Panc1 (cell line): ENCODE results near the gene CRYBG1.

Source experiments
- CTCF ChIP-seq: fragments of 450-650 bp; IDR thresholded peaks from 2 replicates; pipeline ENCODE4 v1.5.1; 2017; ENCODE audit warnings: mild to moderate bottlenecking
- POLR2AphosphoS5 ChIP-seq: IDR thresholded peaks from 2 replicates; pipeline ENCODE4 v1.6.1; 2012; ENCODE audit warnings: mild to moderate bottlenecking, low read depth, low read length, moderate library complexity
- REST ChIP-seq, 2 experiments: IDR thresholded peaks; 2 replicates each; pipeline ENCODE4 v1.6.1; 2011 to 2012; ENCODE audit warnings: low read depth in 2 of 2, control low read depth in 1 of 2, low read length in 1 of 2, mild to moderate bottlenecking in 1 of 2, moderate library complexity in 1 of 2; ENCODE audit not compliant: insufficient read depth in 1 of 2
- TCF7L2 ChIP-seq: IDR thresholded peaks from 2 replicates; pipeline ENCODE4 v1.6.1; 2011; ENCODE audit warnings: mild to moderate bottlenecking, low read depth, low read length, inconsistent platforms

- TF ChIP-seq CTCF, result no peak
- no peak for TF ChIP-seq POLR2AphosphoS5
- no peak for TF ChIP-seq REST (IDR thresholded peaks at IDR 0.05; ENCODE audit: insufficient read depth in 1 of 2, low read depth in 2 of 2, low read length in 1 of 2)
- TF ChIP-seq TCF7L2, result no peak
Measured at GRCh38 chr6:106421496-106421895, 61.0 kb downstream of the CRYBG1 start.
